Neural cell (in vitro differentiated cells): ENCODE results near the gene SLC2A4. TPM values are rescaled to one million over a fixed set of nuclear protein-coding genes. Genes with fewer than 3 reads are reported as not detected.

Experiments
- H2AFZ ChIP-seq: fragments of 200-600, 300-800 bp; sonication (generic), shearing (Covaris generic); 2 replicates; pipeline ENCODE4 v1.6.0; 2014; ENCODE audit warnings: low read depth, mild to moderate bottlenecking, antibody characterized with exemption, low read length, moderate library complexity
- H3F3A ChIP-seq: fragments of 200-600 bp; shearing (Covaris generic); 2 replicates; pipeline ENCODE4 v1.6.1; 2016; ENCODE audit warnings: mild to moderate bottlenecking, moderate library complexity, mixed read lengths, antibody characterized with exemption, low read length; ENCODE audit not compliant: insufficient read depth, poor library complexity, severe bottlenecking
- H3K27ac ChIP-seq: fragments of 200-600, 300-800 bp; sonication (generic), shearing (Covaris generic); 2 replicates; pipeline ENCODE4 v1.5.1; 2014; ENCODE audit warnings: mild to moderate bottlenecking, low read length, moderate library complexity
- H3K27me3 ChIP-seq: fragments of 300-800, 200-600 bp; sonication (generic), shearing (Covaris generic); 2 replicates; pipeline ENCODE4 v1.6.0; 2014; ENCODE audit warnings: mild to moderate bottlenecking, low read depth, low read length, moderate library complexity; ENCODE audit not compliant: insufficient read depth
- H3K36me3 ChIP-seq: fragments of 300-800, 200-600 bp; sonication (generic), shearing (Covaris generic); 2 replicates; pipeline ENCODE4 v1.5.1; 2014; ENCODE audit warnings: mild to moderate bottlenecking, antibody characterized with exemption, low read length, moderate library complexity; ENCODE audit not compliant: insufficient read depth
- H3K4me2 ChIP-seq: fragments of 300-800, 200-600 bp; sonication (generic), shearing (Covaris generic); 2 replicates; pipeline ENCODE4 v1.6.0; 2014; ENCODE audit warnings: mild to moderate bottlenecking, low read length
- H3K4me3 ChIP-seq: fragments of 300-800, 200-600 bp; sonication (generic), shearing (Covaris generic); 2 replicates; pipeline ENCODE4 v1.5.1; 2014; ENCODE audit warnings: mild to moderate bottlenecking, low read length, moderate library complexity
- H3K79me2 ChIP-seq: fragments of 200-600 bp; shearing (Covaris generic); replicated peaks from 2 replicates; pipeline ENCODE4 v1.6.0; 2014; ENCODE audit warnings: mild to moderate bottlenecking, low read length, moderate library complexity; ENCODE audit not compliant: insufficient read depth
- H3K9ac ChIP-seq: fragments of 300-800, 200-600 bp; sonication (generic), shearing (Covaris generic); 2 replicates; pipeline ENCODE4 v1.6.1; 2016; ENCODE audit warnings: mild to moderate bottlenecking, low read length, mixed read lengths
- H3K9me2 ChIP-seq: fragments of 200-600 bp; shearing (Covaris generic); 2 replicates; pipeline ENCODE4 v1.6.1; 2016; ENCODE audit warnings: mild to moderate bottlenecking, low read length, mixed read lengths; ENCODE audit not compliant: insufficient read depth
- H3K9me3 ChIP-seq: fragments of 200-600, 300-800 bp; sonication (generic), shearing (Covaris generic); 2 replicates; pipeline ENCODE4 v1.6.1; 2016; ENCODE audit warnings: mild to moderate bottlenecking, mixed run types, low read length, moderate library complexity, mixed read lengths
- H4K20me1 ChIP-seq: fragments of 200-600 bp; shearing (Covaris generic); 2 replicates; pipeline ENCODE4 v1.6.1; 2016; ENCODE audit warnings: mild to moderate bottlenecking, mixed run types; ENCODE audit not compliant: insufficient read depth
- CTCF ChIP-seq: fragments of 450-650 bp; IDR thresholded peaks from 2 replicates; pipeline ENCODE4 v1.5.1; 2014; ENCODE audit warnings: antibody characterized with exemption, mild to moderate bottlenecking, moderate library complexity; ENCODE audit not compliant: poor library complexity, severe bottlenecking
- EP300 ChIP-seq: fragments of 450-650 bp; conservative IDR thresholded peaks from 2 replicates; pipeline ENCODE4 v1.6.1; 2014; ENCODE audit warnings: antibody characterized with exemption, mild to moderate bottlenecking, moderate library complexity; ENCODE audit not compliant: poor library complexity, severe bottlenecking
- EZH2 ChIP-seq: fragments of 200-600, 300-800 bp; shearing (Covaris generic), sonication (generic); IDR thresholded peaks from 2 replicates; pipeline ENCODE4 v1.6.1; 2014; ENCODE audit warnings: antibody characterized with exemption, low read length, borderline replicate concordance, mild to moderate bottlenecking; ENCODE audit not compliant: insufficient read depth, poor library complexity, severe bottlenecking
- MXI1 ChIP-seq: fragments of 450-650 bp; conservative IDR thresholded peaks from 2 replicates; pipeline ENCODE4 v1.6.1; 2014; ENCODE audit warnings: antibody characterized with exemption, mild to moderate bottlenecking; ENCODE audit not compliant: poor library complexity, severe bottlenecking
- POLR2AphosphoS5 ChIP-seq: IDR thresholded peaks from 2 replicates; pipeline ENCODE4 v1.6.1; 2012
- RAD21 ChIP-seq: fragments of 450-650 bp; conservative IDR thresholded peaks from 2 replicates; pipeline ENCODE4 v1.6.1; 2014; ENCODE audit warnings: antibody characterized with exemption, mild to moderate bottlenecking, moderate library complexity
- REST ChIP-seq: IDR thresholded peaks from 2 replicates; pipeline ENCODE4 v1.6.1; 2012; ENCODE audit warnings: borderline replicate concordance
- SMC3 ChIP-seq: fragments of 450-650 bp; conservative IDR thresholded peaks from 2 replicates; pipeline ENCODE4 v1.6.1; 2014; ENCODE audit warnings: antibody characterized with exemption, mild to moderate bottlenecking, moderate library complexity; ENCODE audit not compliant: poor library complexity
- TAF1 ChIP-seq: IDR thresholded peaks from 2 replicates; pipeline ENCODE4 v1.6.1; 2012; ENCODE audit warnings: low read depth
- polyA plus RNA-seq: library from polyadenylated mRNA; depleted of rRNA; stranded (reverse); fragments of >200 nt; gene quantifications from 2 replicates; pipeline ENCODE4 v1.2.3, GENCODE V29; 2014

SLC2A4 gene
- polyA plus RNA-seq, 1 donor from 2014 or later: not detected

GRCh38 chr17:7254511-7254910 lies 27.0 kb upstream of the SLC2A4 start:
- H3K27ac ChIP-seq: no peak overlapping the region
- no peak for TF ChIP-seq POLR2AphosphoS5
- no peak for TF ChIP-seq EP300
- TF ChIP-seq RAD21: no peak
- no peaks in the 10 kb centered on the region for H4K20me1 ChIP-seq
- H3K36me3 ChIP-seq: peaks cover 4% of the 10 kb centered on the region
- H3K9me3 ChIP-seq: no peaks in the 10 kb centered on the region
- peaks cover 6% of the 10 kb centered on the region for H3K27me3 ChIP-seq
- no peak overlapping the region for H3K4me2 ChIP-seq
- H3K9me2 ChIP-seq: no peaks in the 10 kb centered on the region
- no peak overlapping the region for H3K4me3 ChIP-seq
- H2AFZ ChIP-seq: no peak overlapping the region
- peaks cover 30% of the 10 kb centered on the region for H3K79me2 ChIP-seq
- no peak overlapping the region for H3K9ac ChIP-seq
- H3F3A ChIP-seq: no peaks in the 10 kb centered on the region

DNA sequence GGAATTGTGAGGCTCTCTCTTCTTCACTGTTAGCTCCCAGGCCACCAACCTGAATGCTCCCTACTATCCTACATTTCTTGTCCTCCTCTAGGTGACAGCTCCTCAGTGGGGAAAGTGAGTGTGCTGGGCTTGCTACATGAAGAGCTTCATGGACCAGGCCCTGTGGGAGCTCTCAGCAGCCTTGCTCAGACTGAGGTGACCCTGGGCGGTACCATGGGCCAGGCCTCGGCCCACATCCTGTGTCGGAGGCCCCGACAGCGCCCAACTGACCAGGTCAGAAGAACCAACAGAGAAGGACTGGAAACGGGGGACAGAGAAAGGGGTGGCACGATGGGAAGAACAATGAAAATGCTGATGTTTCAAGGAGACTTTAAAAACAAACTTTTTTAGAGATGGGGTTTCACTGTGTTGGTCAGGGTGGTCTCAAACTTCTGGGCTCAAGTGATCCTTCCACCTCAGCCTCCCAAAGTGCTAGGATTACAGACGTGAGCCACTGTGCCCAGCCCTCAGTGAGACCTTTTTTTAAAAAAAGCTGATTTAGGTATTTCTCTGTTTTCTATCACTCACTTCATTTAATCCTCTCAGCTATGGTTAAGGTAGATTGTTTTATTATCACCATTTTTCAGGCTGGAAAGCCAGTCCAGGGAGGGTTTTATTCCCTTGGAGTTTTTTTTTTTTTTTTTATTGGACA lies 24.6 kb upstream of the SLC2A4 start:
- Histone ChIP-seq H4K20me1 (no peaks in the 10 kb centered on the region), H3K4me2 (no peak overlapping the region), H3K27ac (no peak overlapping the region), H3K9ac (no peak overlapping the region), H3K36me3 (peaks cover 4% of the 10 kb centered on the region), H3K9me3 (no peaks in the 10 kb centered on the region), H3K27me3 (peaks cover 30% of the 10 kb centered on the region), H3K9me2 (no peaks in the 10 kb centered on the region), H3F3A (no peaks in the 10 kb centered on the region), H3K79me2 (peaks cover 12% of the 10 kb centered on the region), H2AFZ (no peak overlapping the region), H3K4me3 (no peak overlapping the region)
- TF ChIP-seq SMC3: no peak
- TF ChIP-seq MXI1: no peak
- TF ChIP-seq CTCF: no peak
- no peak for TF ChIP-seq REST
- no peak for TF ChIP-seq EZH2
- no peak for TF ChIP-seq POLR2AphosphoS5
- TF ChIP-seq RAD21: no peak
- no peak for TF ChIP-seq EP300
- no peak for TF ChIP-seq TAF1
